Keratinocyte (primary cell): Measurements from ENCODE around the gene SYT6. TPM values are rescaled to one million over a fixed set of nuclear protein-coding genes. Genes with fewer than 3 reads are reported as not detected.
"Not testable (repeated sequence)": the region's sequence is repeated elsewhere in the genome, so short reads cannot be mapped to it uniquely, and the experiment has no call there.

Experiments used
- DNase-seq: peaks from one replicate; pipeline ENCODE4 v3.0.0-alpha.2; 2011; ENCODE audit warnings: low read depth, missing footprints, low spot score
- FAIRE-seq: peaks from 2 replicates; lab custom pipeline; 2011; peaks lifted over from hg19 to GRCh38; lab: Jason Lieb, UNC
- H2AFZ ChIP-seq: 2 replicates; pipeline ENCODE4 v1.6.0; 2012; ENCODE audit warnings: low read length, control low read depth, inconsistent platforms; ENCODE audit not compliant: control insufficient read depth
- H3K27ac ChIP-seq: 2 replicates; pipeline ENCODE4 v1.5.1; 2011; ENCODE audit warnings: low read length; ENCODE audit not compliant: control insufficient read depth, insufficient read depth
- H3K27me3 ChIP-seq: 3 replicates; pipeline ENCODE4 v1.6.0; 2011; ENCODE audit warnings: low read length; ENCODE audit not compliant: control insufficient read depth, insufficient read depth; ENCODE audit errors: extremely low read depth
- H3K36me3 ChIP-seq, 2 experiments: 2 replicates in 1 of 2; 3 replicates in 1 of 2; pipeline ENCODE4 v1.5.1; 2011; ENCODE audit warnings: low read length in 2 of 2, mild to moderate bottlenecking in 1 of 2; ENCODE audit not compliant: control insufficient read depth in 2 of 2, insufficient read depth in 2 of 2; ENCODE audit errors: extremely low read depth in 1 of 2
- H3K4me1 ChIP-seq: 3 replicates; pipeline ENCODE4 v1.5.1; 2011; ENCODE audit warnings: low read length; ENCODE audit not compliant: control insufficient read depth, insufficient read depth; ENCODE audit errors: extremely low read depth
- H3K4me2 ChIP-seq: 3 replicates; pipeline ENCODE4 v1.6.0; 2011; ENCODE audit warnings: low read depth, low read length; ENCODE audit not compliant: control insufficient read depth, insufficient read depth; ENCODE audit errors: extremely low read depth
- H3K4me3 ChIP-seq, 3 experiments: fragments of 200-600 bp in 1 of 3; sonication (generic) in 1 of 3; 2 replicates in 2 of 3; 3 replicates in 1 of 3; pipeline ENCODE4 v1.5.1; 2011 to 2016; ENCODE audit warnings: low read length in 3 of 3, mild to moderate bottlenecking in 3 of 3, control low read depth in 2 of 3, inconsistent platforms in 1 of 3, low read depth in 1 of 3, mixed read lengths in 1 of 3, mixed run types in 1 of 3, moderate library complexity in 1 of 3; ENCODE audit not compliant: control insufficient read depth in 2 of 3, insufficient read depth in 2 of 3; ENCODE audit errors: extremely low read depth in 1 of 3
- H3K79me2 ChIP-seq: 2 replicates; pipeline ENCODE4 v1.6.0; 2012; ENCODE audit warnings: low read length; ENCODE audit not compliant: control insufficient read depth, insufficient read depth
- H3K9ac ChIP-seq: 3 replicates; pipeline ENCODE4 v1.6.0; 2011; ENCODE audit warnings: low read length; ENCODE audit not compliant: control insufficient read depth, insufficient read depth; ENCODE audit errors: extremely low read depth
- H3K9me1 ChIP-seq: 3 replicates; pipeline ENCODE4 v1.6.0; 2011; ENCODE audit warnings: low read length; ENCODE audit not compliant: control insufficient read depth, insufficient read depth; ENCODE audit errors: extremely low read depth
- H3K9me3 ChIP-seq: 2 replicates; pipeline ENCODE4 v1.5.1; 2012; ENCODE audit warnings: low read depth, low read length; ENCODE audit not compliant: control insufficient read depth
- H4K20me1 ChIP-seq: 3 replicates; pipeline ENCODE4 v1.6.0; 2011; ENCODE audit warnings: low read length; ENCODE audit not compliant: control insufficient read depth, insufficient read depth; ENCODE audit errors: extremely low read depth
- CTCF ChIP-seq, 3 experiments: IDR thresholded peaks in 1 of 3; conservative IDR thresholded peaks in 1 of 3; optimal IDR thresholded peaks in 1 of 3; 2 replicates in 2 of 3; 3 replicates in 1 of 3; pipeline versions ENCODE3 to v1.5.1; 2011; ENCODE audit warnings: low read length in 3 of 3, mild to moderate bottlenecking in 3 of 3, moderate library complexity in 2 of 3, control low read depth in 1 of 3, inconsistent platforms in 1 of 3; ENCODE audit not compliant: insufficient read depth in 2 of 3; ENCODE audit errors: extremely low read depth in 1 of 3
- EZH2 ChIP-seq: IDR thresholded peaks from one replicate; pipeline ENCODE4 v1.6.1; 2012; ENCODE audit warnings: inconsistent platforms, mild to moderate bottlenecking, low read length, moderate library complexity
- dilution Hi-C: fragments of 300-500 bp; cut with MboI; formaldehyde crosslinking; loops from one replicate; pipeline ENCODE4 v1.7.0; 2020; ENCODE audit warnings: low sequenced_read_pairs; ENCODE audit not compliant: extremely low pct_ligation_motif_present
- polyA plus RNA-seq, 5 experiments: library from polyadenylated mRNA; depleted of rRNA in 3 of 5; stranded (reverse) in 3 of 5; stranded (forward) in 1 of 5; unstranded in 1 of 5; fragments of >200 nt; gene quantifications; 1 replicate in 1 of 5; 2 replicates in 3 of 5; 3 replicates in 1 of 5; pipeline versions ENCODE4 v1.2.1 to v1.2.3, GENCODE V29; 2011 to 2012; ENCODE audit warnings: missing spikeins in 2 of 5, low read depth in 1 of 5, low replicate concordance in 1 of 5

SYT6 gene
- polyA plus RNA-seq, 1 donor (not counting 4 experiments of a cell fraction or from before 2014, with no cell fraction given): not detected

DNA sequence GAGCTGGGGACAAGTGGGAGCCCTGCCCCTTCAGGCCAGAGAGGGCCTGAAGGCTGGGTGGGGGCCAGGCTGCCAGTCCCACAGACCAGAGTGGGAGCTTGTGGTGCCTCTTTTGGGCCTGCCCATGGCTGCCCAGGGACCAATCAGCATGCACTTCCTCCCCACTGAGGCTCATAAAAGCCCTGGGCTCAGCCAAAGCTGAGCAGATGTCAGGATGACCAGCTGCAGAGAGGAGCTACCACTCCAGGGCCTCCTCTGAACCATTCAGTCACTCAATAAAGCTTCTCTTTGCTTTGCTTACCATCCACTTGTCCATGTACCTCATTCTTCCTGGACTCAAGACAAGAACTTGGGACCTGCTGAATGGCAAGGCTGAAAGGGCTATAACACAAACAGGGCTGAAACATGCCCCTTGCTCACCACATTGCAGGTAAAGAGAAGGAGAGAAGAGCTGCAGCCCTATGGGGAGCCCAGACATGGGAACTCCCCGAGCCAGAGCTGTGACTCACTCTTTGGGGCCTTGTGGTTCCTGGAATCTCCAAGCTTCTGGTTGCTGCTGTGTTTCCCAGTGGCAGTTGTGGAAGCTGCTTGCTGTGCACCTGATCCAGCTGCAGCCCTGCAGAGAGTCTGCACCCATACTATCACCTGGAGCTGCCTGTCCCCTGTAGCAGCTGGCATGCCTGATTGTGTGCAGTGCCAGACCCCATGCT, 92.4 kb downstream of the SYT6 start:
- Histone ChIP-seq H4K20me1 (no peaks in the 10 kb centered on the region), H3K36me3 (no peaks in the 10 kb centered on the region), H2AFZ (no peak overlapping the region), H3K9me1 (no peaks in the 10 kb centered on the region), H3K79me2 (no peaks in the 10 kb centered on the region), H3K27me3 (peaks cover 3% of the 10 kb centered on the region), H3K4me2 (no peak overlapping the region), H3K9me3 (no peaks in the 10 kb centered on the region), H3K9ac (no peak overlapping the region), H3K4me3 (no peak overlapping the region), H3K27ac (no peak overlapping the region), H3K4me1 (peaks cover 2% of the 10 kb centered on the region)
- dilution Hi-C loops: no loop called here
- TF ChIP-seq CTCF (optimal IDR thresholded peaks at IDR 0.05 in 1 of 3, IDR thresholded peaks at IDR 0.05 in 1 of 3, conservative IDR thresholded peaks at IDR 0.05 in 1 of 3; ENCODE audit: extremely low read depth in 1 of 3, insufficient read depth in 2 of 3, low read length in 3 of 3): no peak
- no peak for TF ChIP-seq EZH2
- FAIRE-seq (no peak), DNase-seq (no peak)

DNA sequence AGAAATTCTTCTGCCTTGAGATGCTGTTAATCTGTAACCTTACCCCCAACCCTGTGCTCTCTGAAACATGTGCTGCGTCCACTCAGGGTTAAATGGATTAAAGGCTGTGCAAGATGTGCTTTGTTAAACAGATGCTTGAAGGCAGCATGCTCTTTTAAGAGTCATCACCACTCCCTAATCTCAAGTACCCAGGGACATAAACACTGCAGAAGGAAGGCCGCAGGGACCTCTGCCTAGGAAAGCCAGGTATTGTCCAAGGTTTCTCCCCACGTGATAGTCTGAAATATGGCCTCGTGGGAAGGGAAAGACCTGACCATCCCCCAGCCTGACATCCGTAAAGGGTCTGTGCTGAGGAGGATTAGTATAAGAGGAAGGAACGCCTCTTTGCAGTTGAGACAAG, 95.4 kb downstream of the SYT6 start:
- DNase-seq, H3K27me3 ChIP-seq, H3K9me3 ChIP-seq, H3K79me2 ChIP-seq, H3K36me3 ChIP-seq, H3K9me1 ChIP-seq, H3K4me1 ChIP-seq, H3K4me3 ChIP-seq, H2AFZ ChIP-seq, H3K9ac ChIP-seq, dilution Hi-C loops, H4K20me1 ChIP-seq, H3K4me2 ChIP-seq, H3K27ac ChIP-seq, FAIRE-seq: not testable (repeated sequence)

DNA sequence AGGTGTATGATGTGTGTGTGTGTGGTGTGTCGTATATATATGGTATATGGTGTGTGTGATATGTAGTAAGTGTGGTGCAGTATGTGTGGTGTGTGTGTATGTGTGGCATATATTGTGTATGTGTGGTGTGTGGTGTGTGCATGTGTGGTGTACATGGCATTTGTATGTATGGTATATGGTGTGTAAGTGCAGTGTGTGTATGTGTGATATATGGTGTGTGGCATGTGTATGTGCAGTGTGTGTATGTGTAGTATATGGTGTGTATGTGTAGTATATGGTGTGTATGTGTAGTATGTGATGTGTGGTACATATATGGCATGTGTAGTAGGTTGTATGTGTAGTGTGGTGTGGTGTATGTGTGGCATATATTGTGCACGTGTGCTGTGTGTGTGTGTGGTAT, 99.5 kb downstream of the SYT6 start:
- Histone ChIP-seq H3K9me1 (no peaks in the 10 kb centered on the region), H3K36me3 (no peaks in the 10 kb centered on the region), H3K27ac (no peak overlapping the region), H3K27me3 (peaks cover 5% of the 10 kb centered on the region), H3K79me2 (no peaks in the 10 kb centered on the region), H3K9ac (no peak overlapping the region), H3K4me3 (no peak overlapping the region), H3K4me2 (no peak overlapping the region), H4K20me1 (no peaks in the 10 kb centered on the region), H3K4me1 (no peaks in the 10 kb centered on the region), H3K9me3 (no peaks in the 10 kb centered on the region), H2AFZ (no peak overlapping the region)
- FAIRE-seq (no peak), DNase-seq (no peak)
- TF ChIP-seq EZH2: no peak
- TF ChIP-seq CTCF (optimal IDR thresholded peaks at IDR 0.05 in 1 of 3, IDR thresholded peaks at IDR 0.05 in 1 of 3, conservative IDR thresholded peaks at IDR 0.05 in 1 of 3; ENCODE audit: extremely low read depth in 1 of 3, insufficient read depth in 2 of 3, low read length in 3 of 3): no peak
- dilution Hi-C loops: no loop called here
